Stimulated activated CD8-positive, alpha-beta memory T cell treated with anti-CD3 and anti-CD28 coated beads, Interleukin-4, amount 100 ng/mL, for 1 hour (primary cell): Measurements from ENCODE around the gene ABCB9.

Experiments
- DNase-seq, 2 donors: peaks; one replicate each; pipeline ENCODE4 v3.0.0-alpha.2; 2020; ENCODE audit warnings: low read depth in 2 of 2, low spot score in 1 of 2

Gene ABCB9

GRCh38 chr12:122982477-122982815 lies 16.2 kb upstream of the ABCB9 start:
- DNase-seq, result no peak

- no peak for DNase-seq
These were observed 15.6 kb upstream of the ABCB9 start for GRCh38 chr12:122981587-122982476.

GRCh38 chr12:122981036-122981471 lies 14.8 kb upstream of the ABCB9 start:
- no peak for DNase-seq

- DNase-seq, result peak in 1 of 2 donors; percentile 34
These were observed 14.1 kb upstream of the ABCB9 start, which contains the start of gene ARL6IP4 for GRCh38 chr12:122980183-122981035. Gene ARL6IP4 (plus strand): TSS chr12:122980681. CDS start chr12:122981140, 459 bp downstream.

GRCh38 chr12:122979908-122980182 lies 13.6 kb upstream of the ABCB9 start:
- DNase-seq, result no peak

GRCh38 chr12:122979001-122979907 lies 13.0 kb upstream of the ABCB9 start:
- no peak for DNase-seq

GRCh38 chr12:122978507-122978955 lies 12.3 kb upstream of the ABCB9 start:
- DNase-seq, result no peak

- DNase-seq, result no peak
These were observed 11.6 kb upstream of the ABCB9 start for GRCh38 chr12:122977655-122978392.

GRCh38 chr12:122977153-122977552 lies 10.9 kb upstream of the ABCB9 start:
- DNase-seq, result no peak

- DNase-seq, result no peak
These were observed 10.3 kb upstream of the ABCB9 start for GRCh38 chr12:122976648-122976975.

- DNase-seq, result no peak
These were observed 9.8 kb upstream of the ABCB9 start for GRCh38 chr12:122975790-122976647.

GRCh38 chr12:122974892-122975789 lies 8.9 kb upstream of the ABCB9 start, which contains the start of gene OGFOD2:
Gene OGFOD2 (plus strand): TSS chr12:122975244. CDS start chr12:122975252, 8 bp downstream.
- DNase-seq, result peak; percentile 86 to 88

GRCh38 chr12:122974274-122974891 lies 8.1 kb upstream of the ABCB9 start:
- peak; percentile 99 for DNase-seq

- no peak for DNase-seq
These were observed 3.4 kb upstream of the ABCB9 start for GRCh38 chr12:122969676-122970075.

- no peak for DNase-seq
These were observed 1.8 kb upstream of the ABCB9 start for GRCh38 chr12:122968104-122968503.

GRCh38 chr12:122966743-122967550 lies 684 bp upstream of the ABCB9 start:
- no peak for DNase-seq

- DNase-seq, result no peak
These were observed 927 bp downstream of the ABCB9 start for GRCh38 chr12:122965321-122965751.
